HCT116 (cell line): Measurements from ENCODE around the gene URB1. TPM values are rescaled to one million over a fixed set of nuclear protein-coding genes. Genes with fewer than 3 reads are reported as not detected.
"Not testable (repeated sequence)": the region's sequence is repeated elsewhere in the genome, so short reads cannot be mapped to it uniquely, and the experiment has no call there.

Source experiments
- ATAC-seq: fragments of 200-7000 bp; cut with Tn5 transposase; 2 replicates; pipeline ENCODE4 v1.9.1; 2020; ENCODE audit warnings: mild to moderate bottlenecking, moderate library complexity
- BruUV-seq: library from RNA; stranded (reverse); fragments of 400-500 nt; replicated peaks from 2 replicates; lab custom pipeline; 2021; lab: Mats Ljungman, UMichigan
- CTCF ChIA-PET: fragments of 300-600 bp; sonication (Branson Sonifier 250); formaldehyde crosslinking; loops from one replicate; lab custom pipeline; 2021; ENCODE audit warnings: antibody characterized with exemption; lab: Charles Lee
- POLR2A ChIA-PET: fragments of 300-600, 350-600 bp; sonication (Branson Sonifier 250); formaldehyde crosslinking; loops from one replicate; lab custom pipeline; 2021; ENCODE audit warnings: antibody characterized with exemption; lab: Charles Lee
- RAD21 ChIA-PET, 2 experiments: fragments of 300-600 bp; sonication (Branson Sonifier 250); formaldehyde crosslinking; loops; one replicate each; lab custom pipeline; 2023; ENCODE audit warnings: low total read pairs in 2 of 2; ENCODE audit not compliant: uncharacterized antibody in 2 of 2, unreplicated experiment in 2 of 2, low non-redundant PET in 1 of 2; lab: Charles Lee
- DNase-seq: peaks from one replicate; pipeline ENCODE4 v3.0.0-alpha.2; 2010; ENCODE audit warnings: low read depth, low spot score
- H2AFZ ChIP-seq: fragments of 200-600 bp; shearing (Covaris generic), sonication (generic); 2 replicates; pipeline ENCODE4 v1.6.1; 2017; ENCODE audit warnings: low read depth, mixed run types, mixed read lengths, antibody characterized with exemption, low read length; ENCODE audit not compliant: poor library complexity, severe bottlenecking
- H3K27ac ChIP-seq: 2 replicates; pipeline ENCODE4 v1.5.1; 2012; ENCODE audit warnings: low read depth, low read length
- H3K27me3 ChIP-seq: fragments of 200-600 bp; sonication (generic); 2 replicates; pipeline ENCODE4 v1.6.1; 2016; ENCODE audit warnings: mixed run types, low read length, mixed read lengths; ENCODE audit not compliant: insufficient read depth
- H3K36me3 ChIP-seq, 2 experiments: fragments of 200-500 bp in 1 of 2; fragments of 200-600 bp in 1 of 2; sonication (Bioruptor generic) in 1 of 2; sonication (generic) in 1 of 2; 2 replicates each; pipeline versions ENCODE4 v1.5.1 to v1.6.1; 2014 to 2016; ENCODE audit warnings: low read length in 2 of 2, inconsistent platforms in 1 of 2, mixed read lengths in 1 of 2, mixed run types in 1 of 2; ENCODE audit not compliant: insufficient read depth in 2 of 2, control insufficient read depth in 1 of 2
- H3K4me1 ChIP-seq, 2 experiments: fragments of 200-600 bp in 1 of 2; sonication (generic) in 1 of 2; 2 replicates each; pipeline versions ENCODE4 v1.5.1 to v1.6.1; 2012 to 2017; ENCODE audit warnings: low read length in 2 of 2, inconsistent platforms in 1 of 2, mild to moderate bottlenecking in 1 of 2, mixed read lengths in 1 of 2, mixed run types in 1 of 2, moderate library complexity in 1 of 2; ENCODE audit not compliant: insufficient read depth in 2 of 2, control insufficient read depth in 1 of 2
- H3K4me2 ChIP-seq: fragments of 200-600 bp; sonication (generic); 2 replicates; pipeline ENCODE4 v1.6.1; 2017; ENCODE audit warnings: mixed run types, low read length, mixed read lengths
- H3K4me3 ChIP-seq, 2 experiments: fragments of 200-600 bp in 1 of 2; sonication (generic) in 1 of 2; replicated peaks in 1 of 2; 2 replicates each; pipeline ENCODE4 v1.5.1; 2011 to 2016; ENCODE audit warnings: low read length in 2 of 2, control low read depth in 1 of 2, low read depth in 1 of 2, mild to moderate bottlenecking in 1 of 2, mixed read lengths in 1 of 2, mixed run types in 1 of 2
- H3K79me2 ChIP-seq: fragments of 200-600 bp; sonication (generic); 2 replicates; pipeline ENCODE4 v1.6.1; 2017; ENCODE audit warnings: mild to moderate bottlenecking, mixed run types, low read length, moderate library complexity, mixed read lengths; ENCODE audit not compliant: insufficient read depth
- H3K9ac ChIP-seq: fragments of 200-600 bp; sonication (generic); 2 replicates; pipeline ENCODE4 v1.6.1; 2016; ENCODE audit warnings: low read length, mixed read lengths
- H3K9me2 ChIP-seq: fragments of 200-600 bp; sonication (generic), shearing (Covaris generic); 2 replicates; pipeline ENCODE4 v1.6.1; 2017; ENCODE audit warnings: mixed run types, mild to moderate bottlenecking, moderate library complexity; ENCODE audit not compliant: insufficient read depth
- H3K9me3 ChIP-seq, 2 experiments: fragments of 200-500 bp in 1 of 2; fragments of 200-600 bp in 1 of 2; sonication (Bioruptor generic) in 1 of 2; sonication (generic) in 1 of 2; 2 replicates each; pipeline ENCODE4 v1.6.1; 2014 to 2017; ENCODE audit warnings: low read length in 2 of 2, mixed read lengths in 2 of 2, inconsistent platforms in 1 of 2, low read depth in 1 of 2, mild to moderate bottlenecking in 1 of 2, mixed run types in 1 of 2, moderate library complexity in 1 of 2; ENCODE audit not compliant: control insufficient read depth in 1 of 2, insufficient read depth in 1 of 2
- H4K20me1 ChIP-seq: fragments of 200-600 bp; sonication (generic), shearing (Covaris generic); 2 replicates; pipeline ENCODE4 v1.6.1; 2017; ENCODE audit warnings: mixed run types, mild to moderate bottlenecking, moderate library complexity; ENCODE audit not compliant: insufficient read depth
- CBX3 ChIP-seq: IDR thresholded peaks from 2 replicates; pipeline ENCODE4 v1.6.1; 2012; ENCODE audit warnings: low read depth
- CEBPB ChIP-seq: IDR thresholded peaks from 2 replicates; pipeline ENCODE4 v1.6.1; 2012; ENCODE audit warnings: low read depth
- EGR1 ChIP-seq: IDR thresholded peaks from 2 replicates; pipeline ENCODE4 v1.6.1; 2012; ENCODE audit warnings: low read depth
- JUND ChIP-seq: IDR thresholded peaks from 2 replicates; pipeline ENCODE4 v1.6.1; 2012
- RAD21 ChIP-seq: IDR thresholded peaks from 2 replicates; pipeline ENCODE4 v1.6.1; 2012; ENCODE audit warnings: low read depth, mild to moderate bottlenecking
- SRF ChIP-seq: IDR thresholded peaks from 2 replicates; pipeline ENCODE4 v1.6.1; 2012; ENCODE audit warnings: low read depth
- TCF7L2 ChIP-seq: IDR thresholded peaks from 2 replicates; pipeline ENCODE4 v1.7.0; 2011; ENCODE audit warnings: borderline replicate concordance, inconsistent platforms; ENCODE audit not compliant: insufficient read depth, insufficient read length; ENCODE audit errors: extremely low read depth
- YY1 ChIP-seq: IDR thresholded peaks from 2 replicates; pipeline ENCODE4 v1.6.1; 2011; ENCODE audit warnings: low read length, low read depth, moderate library complexity, mild to moderate bottlenecking; ENCODE audit not compliant: insufficient replicate concordance; ENCODE audit errors: extremely low read depth
- intact Hi-C: fragments of 100-400 bp; cut with micrococcal nuclease; formaldehyde crosslinking; loops from 2 replicates; pipeline ENCODE4 v1.10.0; 2022
- total RNA-seq: library from RNA; stranded (reverse); gene quantifications from one replicate; pipeline ENCODE4 v1.2.1, GENCODE V29; 2021; ENCODE audit not compliant: unreplicated experiment
- TF ChIP-seq, protein P1 (sequence below): IDR thresholded peaks from 2 replicates; pipeline ENCODE4 v1.6.1; 2012

URB1 gene
- total RNA-seq, 1 experiment from 2014 or later, result 28.3 TPM

DNA sequence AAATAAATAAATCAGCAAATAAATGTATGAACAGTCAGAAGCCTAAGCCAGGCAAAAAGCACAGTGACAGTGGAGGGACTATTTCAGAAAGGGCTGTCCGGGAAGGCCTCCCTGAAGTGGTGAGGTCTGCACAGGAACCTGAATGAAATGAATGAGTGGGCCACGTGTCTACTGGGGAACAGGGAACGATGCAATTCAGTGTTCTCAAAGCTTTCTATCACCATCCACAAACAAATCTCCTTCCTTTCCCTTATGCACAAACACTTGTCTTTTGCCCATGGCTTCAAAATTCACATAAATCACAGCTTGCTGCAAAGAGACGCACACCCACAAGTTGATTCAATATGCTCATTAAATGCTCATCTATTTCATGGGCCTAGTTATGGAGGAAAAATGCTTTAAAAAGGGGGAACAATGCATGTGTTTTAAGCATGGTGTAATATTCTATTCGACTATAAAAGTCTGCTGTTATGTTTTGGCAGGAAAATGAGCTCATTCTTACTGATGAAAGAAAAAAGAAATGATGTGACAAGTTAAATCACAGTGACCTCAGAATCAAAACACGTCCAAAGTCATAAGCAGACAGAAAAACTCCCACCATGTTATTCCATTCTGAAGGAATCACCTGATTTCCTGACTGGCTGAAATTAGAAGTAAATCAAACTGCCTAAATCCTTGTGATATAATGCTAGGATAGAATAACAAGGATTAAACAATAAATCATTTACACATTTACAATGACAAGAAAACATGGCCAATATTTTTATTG is 21.6 kb downstream of the URB1 start:
- no peak overlapping the region for H3K4me2 ChIP-seq
- intact Hi-C loops, result no loop called here
- H3K27ac ChIP-seq, result no peak overlapping the region
- TF ChIP-seq TCF7L2, result no peak
- no peak for TF ChIP-seq EGR1
- TF ChIP-seq SRF, result no peak
- TF ChIP-seq RAD21, result no peak
- no peak for TF ChIP-seq JUND
- no peak for TF ChIP-seq YY1
- TF ChIP-seq, protein P1, sequence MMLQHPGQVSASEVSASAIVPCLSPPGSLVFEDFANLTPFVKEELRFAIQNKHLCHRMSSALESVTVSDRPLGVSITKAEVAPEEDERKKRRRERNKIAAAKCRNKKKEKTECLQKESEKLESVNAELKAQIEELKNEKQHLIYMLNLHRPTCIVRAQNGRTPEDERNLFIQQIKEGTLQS, result no peak
- no peak for TF ChIP-seq CEBPB
- TF ChIP-seq CBX3, result no peak
- ChIA-PET RAD21 (no interaction called here), CTCF (no interaction called here), POLR2A (no interaction called here)
- H2AFZ ChIP-seq, result no peak overlapping the region
- no TSS peak for BruUV-seq
- no peak overlapping the region for H3K4me3 ChIP-seq
- H3K79me2 ChIP-seq, result peaks cover 80% of the 10 kb centered on the region
- DNase-seq (no peak), ATAC-seq (no peak)
- H4K20me1 ChIP-seq, result peaks cover 6% of the 10 kb centered on the region; the same call in 1 of the 2 replicates
- H3K9me2 ChIP-seq, result no peaks in the 10 kb centered on the region
- H3K9me3 ChIP-seq, result no peaks in the 10 kb centered on the region
- peaks cover 58 to 68% of the 10 kb centered on the region in 2 experiments for H3K36me3 ChIP-seq
- no peak overlapping the region for H3K9ac ChIP-seq
- no peaks in the 10 kb centered on the region for H3K4me1 ChIP-seq
- H3K27me3 ChIP-seq, result no peaks in the 10 kb centered on the region

GRCh38 chr21:32368961-32369360 is 23.9 kb downstream of the URB1 start:
- RAD21 ChIA-PET, H3K4me2 ChIP-seq, H3K27me3 ChIP-seq, POLR2A ChIA-PET, CTCF ChIA-PET, intact Hi-C loops, ATAC-seq, BruUV-seq, H4K20me1 ChIP-seq, H3K9me3 ChIP-seq, DNase-seq, H3K27ac ChIP-seq, H3K9ac ChIP-seq, H2AFZ ChIP-seq, H3K4me1 ChIP-seq, H3K4me3 ChIP-seq, H3K9me2 ChIP-seq: not testable (repeated sequence)
- Histone ChIP-seq H3K36me3 (peaks cover 70 to 75% of the 10 kb centered on the region in 2 experiments), H3K79me2 (peaks cover 73% of the 10 kb centered on the region)
